HG03103 (cell line): Measurements from ENCODE around the gene UBE3D.
"Not testable (repeated sequence)": the region's sequence is repeated elsewhere in the genome, so short reads cannot be mapped to it uniquely, and the experiment has no call there.

Experiments used
- ATAC-seq: cut with Tn5 transposase; IDR thresholded peaks from one replicate; pipeline ENCODE4 v1.9.1; 2021; ENCODE audit warnings: low read depth; ENCODE audit not compliant: unreplicated experiment

The UBE3D gene

DNA sequence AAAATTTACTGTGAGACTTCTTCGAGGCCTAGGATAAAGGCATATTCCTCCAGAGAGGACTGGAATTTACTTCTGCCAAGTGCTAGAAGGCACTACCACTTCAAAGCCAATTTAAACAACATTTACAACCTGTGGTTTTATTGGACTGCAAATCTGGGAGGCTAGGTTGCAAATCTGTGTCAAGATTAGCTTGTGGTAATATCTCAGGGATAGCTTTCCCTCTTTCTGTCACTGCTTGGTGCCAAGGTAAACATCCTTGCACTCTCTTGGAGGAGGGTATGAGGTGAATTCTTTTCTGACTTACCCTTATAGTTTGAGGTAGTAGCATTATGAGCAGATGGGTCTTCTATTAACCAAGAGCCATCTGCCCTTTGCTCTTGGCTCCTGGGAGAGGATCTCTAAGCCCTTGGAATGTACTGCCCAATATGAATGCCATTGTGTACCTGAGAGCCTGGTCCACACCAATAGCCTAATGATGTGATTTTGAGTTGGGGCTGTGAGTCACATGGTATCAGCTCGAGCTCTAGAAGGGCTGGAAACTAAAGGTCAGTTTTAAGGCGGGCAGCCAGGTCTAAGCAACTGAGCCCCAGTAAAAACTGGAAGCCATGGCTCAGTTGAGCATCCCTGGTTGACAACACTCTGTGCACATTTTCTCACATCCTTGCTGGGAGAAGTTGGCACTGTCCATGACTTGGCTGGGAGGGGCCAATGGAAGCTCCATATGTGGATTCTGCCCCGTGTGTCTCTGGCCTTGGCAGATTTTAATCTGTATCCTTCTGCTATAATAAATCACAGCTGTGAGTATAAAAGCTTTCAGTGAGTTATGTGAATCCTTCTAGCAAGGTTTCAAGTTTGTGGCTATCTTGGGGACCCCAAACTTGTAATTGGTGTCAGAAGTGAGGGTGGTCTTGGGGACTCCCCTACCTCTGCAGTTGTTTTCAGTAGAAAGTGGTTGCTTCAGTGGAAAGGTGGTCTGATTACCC is 188.1 kb downstream of the UBE3D start:
- no peak for ATAC-seq

DNA sequence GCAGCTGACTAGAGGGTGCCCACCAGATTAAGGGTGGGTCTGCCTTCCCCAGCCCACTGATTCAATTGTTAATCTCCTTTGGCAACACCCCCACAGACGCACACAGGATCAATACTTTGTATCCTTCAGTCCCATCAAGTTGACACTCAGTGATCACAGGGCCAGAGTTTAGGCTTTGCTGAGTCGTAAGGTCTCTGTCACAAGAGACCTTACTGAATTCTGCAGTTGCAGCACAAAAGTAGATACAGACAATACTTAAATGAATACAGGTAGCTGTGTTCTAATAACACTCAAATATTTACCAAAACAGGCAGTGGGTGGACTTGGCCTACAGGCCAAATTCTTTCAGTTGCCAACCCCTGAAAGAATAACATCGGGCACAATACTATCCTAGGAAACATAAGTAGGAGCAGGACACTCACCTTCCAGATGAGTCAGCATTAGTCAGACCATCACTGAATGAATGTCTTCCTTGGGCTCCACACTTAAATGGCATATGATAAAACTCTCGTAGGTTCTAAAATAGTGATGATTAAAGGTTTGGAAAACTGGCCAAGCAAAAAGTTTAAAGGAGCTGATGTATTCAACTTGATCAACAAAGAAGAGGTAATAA is 190.0 kb downstream of the UBE3D start:
- ATAC-seq, result no peak

DNA sequence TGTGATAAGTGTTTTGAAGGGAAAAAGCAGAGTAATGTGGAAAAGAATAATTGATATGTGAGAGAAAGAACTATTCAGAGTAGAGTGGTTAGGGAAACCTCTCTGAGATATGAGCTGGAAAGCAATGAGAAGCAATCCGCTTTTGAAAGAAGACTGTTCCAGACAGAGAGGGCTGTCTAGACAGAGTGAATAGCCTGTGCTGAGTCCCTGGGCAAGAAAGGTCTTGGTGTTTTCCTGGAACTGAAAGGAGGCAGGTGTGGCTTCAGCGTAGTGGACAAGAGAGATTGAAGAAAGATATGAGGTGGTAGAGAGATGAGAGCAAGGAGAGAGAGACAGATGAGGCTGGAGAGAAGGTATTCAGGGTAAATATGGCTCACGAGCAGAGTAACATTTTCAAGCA is 190.8 kb downstream of the UBE3D start:
- no peak for ATAC-seq

DNA sequence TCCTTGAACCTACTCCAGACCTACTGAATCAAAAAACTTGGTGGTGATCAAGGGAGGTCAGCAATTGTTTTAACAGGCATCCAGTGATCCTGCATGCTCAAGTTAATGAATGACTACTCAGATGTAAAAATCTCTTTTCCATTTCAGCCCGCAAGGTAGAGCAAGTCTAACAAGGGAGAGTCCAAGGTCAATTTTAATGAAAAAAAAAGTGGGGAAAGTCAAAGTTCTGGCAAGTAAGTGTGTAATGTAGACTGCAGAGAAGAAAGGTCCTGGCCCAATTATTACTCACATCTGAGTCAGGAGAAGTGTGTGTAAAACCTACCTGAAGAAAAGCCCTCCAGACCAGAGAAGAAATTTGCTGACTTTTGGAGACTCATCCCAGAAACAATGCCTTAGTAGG is 193.5 kb downstream of the UBE3D start:
- ATAC-seq, result no peak

DNA sequence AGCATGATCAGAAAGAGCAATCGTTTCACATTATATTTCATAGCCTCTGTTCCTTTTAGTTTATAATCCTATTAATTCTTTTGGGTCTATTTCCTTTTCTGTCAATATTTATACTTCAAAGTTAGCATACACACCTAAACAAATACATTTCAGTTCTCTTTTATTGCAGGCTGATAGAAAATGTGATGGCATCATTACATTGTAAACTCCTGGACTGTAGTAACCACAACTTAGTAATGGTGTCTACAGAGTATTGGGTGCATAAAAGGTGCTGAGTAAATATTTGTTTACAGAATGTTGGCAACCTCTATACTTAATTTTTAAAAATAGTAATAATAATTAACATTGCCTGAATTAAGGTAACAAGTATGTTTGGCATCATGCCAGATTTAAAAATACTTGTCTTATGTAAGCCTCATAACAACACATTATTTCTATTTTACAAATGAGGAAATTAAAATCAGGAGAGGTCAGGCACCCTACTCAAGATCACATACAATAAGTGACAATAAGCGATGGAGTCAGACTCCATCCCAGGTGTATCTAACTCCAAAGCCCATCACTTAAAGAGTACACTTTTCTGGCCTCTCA is 195.0 kb downstream of the UBE3D start:
- no peak for ATAC-seq

DNA sequence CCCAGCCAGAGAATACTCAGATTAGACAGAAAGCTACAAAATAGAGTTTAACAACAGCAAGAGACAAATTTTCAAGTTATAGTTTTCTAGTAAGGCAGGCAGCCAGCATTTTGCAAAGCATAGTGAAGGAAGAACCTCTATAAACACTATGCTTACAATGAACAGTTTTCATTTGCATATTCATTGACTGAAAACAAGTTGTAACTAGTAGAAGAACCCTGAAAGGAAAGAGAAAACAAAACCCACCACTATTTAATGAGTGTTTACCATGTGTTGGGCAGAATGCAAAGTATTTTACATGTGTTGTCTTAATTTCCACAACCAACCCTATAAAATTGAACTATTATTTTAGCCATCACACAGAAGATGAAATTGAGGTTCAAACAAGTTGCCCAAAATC is 196.1 kb downstream of the UBE3D start:
- ATAC-seq, result no peak

DNA sequence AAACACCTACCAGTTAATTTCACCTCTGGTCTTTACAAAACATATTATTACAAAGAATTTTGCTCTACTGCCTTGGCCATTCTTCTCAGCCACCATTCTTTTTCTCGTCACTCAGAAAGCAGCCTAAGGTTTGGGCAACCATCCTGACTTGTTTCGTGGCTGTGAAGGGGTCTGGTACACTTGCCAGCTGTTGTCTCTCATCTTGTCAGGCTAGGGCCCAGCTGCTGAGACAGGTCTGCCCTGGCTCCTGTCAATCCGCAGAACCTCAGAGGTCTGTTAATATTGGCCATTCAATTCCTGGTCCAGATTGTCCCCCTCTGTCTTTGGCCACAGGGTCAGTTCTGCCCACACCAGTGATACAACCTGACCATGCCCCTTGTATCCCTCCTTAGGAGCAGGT is 197.7 kb downstream of the UBE3D start:
- no peak for ATAC-seq

DNA sequence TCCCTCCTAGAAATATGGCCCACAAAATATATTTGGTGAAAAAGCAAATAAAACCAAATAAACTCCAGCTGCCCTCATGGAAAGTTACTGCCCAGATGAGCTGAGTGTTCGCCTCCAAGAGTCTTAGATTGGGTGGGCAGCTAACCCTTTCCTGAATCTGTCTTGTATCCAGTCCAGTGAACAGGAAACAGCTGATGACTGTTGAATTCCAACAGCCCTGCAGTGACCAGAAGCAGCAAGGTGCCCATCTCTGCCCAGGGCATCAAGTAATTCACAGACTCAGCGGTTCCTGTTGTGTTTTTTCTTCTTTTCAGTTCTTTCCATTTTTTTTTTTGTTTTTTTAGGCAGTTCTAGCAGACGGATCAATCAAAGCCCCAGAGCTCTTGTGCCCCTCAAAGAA is 199.2 kb downstream of the UBE3D start:
- no peak for ATAC-seq

DNA sequence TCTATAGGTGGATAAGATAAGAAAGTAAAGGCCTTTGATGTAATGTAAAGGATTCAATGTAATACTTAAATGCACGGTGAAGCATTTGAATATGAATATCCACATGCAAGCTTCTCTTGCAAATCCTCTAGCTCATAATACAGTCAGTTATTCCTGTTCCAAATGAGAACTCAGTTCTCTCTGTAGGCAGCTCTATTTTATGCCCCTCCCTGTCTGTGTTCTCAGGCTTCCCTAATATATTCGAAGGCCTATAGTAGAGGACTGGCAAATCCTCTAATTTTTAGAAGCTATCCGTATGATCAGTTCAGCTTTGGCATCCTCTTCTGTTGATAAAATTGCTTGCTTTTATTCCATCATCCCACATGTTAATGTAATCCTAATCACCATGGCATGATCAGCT is 200.2 kb downstream of the UBE3D start:
- ATAC-seq, result no peak

DNA sequence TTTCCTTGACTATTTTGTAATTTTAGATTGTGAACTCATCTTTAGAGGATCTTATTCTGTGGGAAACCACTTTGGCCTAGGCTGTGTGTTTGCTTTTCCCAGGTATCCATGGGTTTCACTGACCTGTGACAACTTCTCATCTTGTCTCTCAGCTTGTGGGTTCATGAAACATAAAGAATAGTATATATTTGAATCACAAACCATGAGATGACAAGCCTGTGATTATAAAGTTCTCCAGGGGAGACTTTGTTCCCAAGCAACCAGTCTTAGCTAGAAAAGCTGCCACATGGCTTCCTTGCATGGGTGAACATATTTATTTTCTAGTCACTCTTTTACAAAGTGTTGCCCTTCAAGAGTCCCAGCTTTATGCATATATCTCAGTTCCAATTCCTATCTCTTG is 201.9 kb downstream of the UBE3D start:
- no peak for ATAC-seq

DNA sequence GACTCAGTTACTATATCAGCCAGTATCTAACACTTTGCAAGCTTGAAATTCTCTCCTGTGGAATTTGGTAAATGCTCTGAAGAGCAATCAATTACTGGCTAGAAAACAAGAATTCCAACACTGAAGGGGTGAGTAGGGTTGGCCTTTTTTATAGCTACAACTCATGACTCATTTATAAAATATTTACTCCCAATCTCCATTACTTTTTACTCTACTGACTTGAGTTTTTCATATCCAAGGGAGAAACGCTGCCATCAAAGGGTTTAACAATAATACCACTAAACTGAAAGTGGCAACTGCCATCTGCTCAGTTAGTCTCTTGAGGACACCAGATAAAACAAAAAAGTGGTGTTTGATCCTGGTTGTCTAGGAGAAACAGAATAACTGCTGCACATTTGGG is 203.1 kb downstream of the UBE3D start:
- no peak for ATAC-seq

DNA sequence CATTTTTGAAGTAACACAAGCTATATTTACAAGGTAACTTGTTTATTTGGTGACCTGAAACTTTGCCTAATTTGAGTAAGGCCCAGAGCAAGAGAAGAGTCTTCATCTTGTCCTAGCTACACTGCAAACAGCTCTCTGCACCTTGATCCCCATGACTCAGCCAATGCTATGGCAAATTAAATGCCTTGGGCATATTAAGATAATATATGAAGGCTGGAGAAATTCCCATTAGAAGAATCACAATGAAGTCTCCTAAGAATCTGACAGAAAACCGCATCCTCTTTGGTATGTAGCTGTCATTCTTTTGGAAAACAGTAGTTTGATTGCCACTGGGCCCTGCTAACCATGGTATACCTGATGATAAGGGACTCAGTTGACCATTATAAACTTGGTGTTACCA is 204.5 kb downstream of the UBE3D start:
- ATAC-seq, result no peak

DNA sequence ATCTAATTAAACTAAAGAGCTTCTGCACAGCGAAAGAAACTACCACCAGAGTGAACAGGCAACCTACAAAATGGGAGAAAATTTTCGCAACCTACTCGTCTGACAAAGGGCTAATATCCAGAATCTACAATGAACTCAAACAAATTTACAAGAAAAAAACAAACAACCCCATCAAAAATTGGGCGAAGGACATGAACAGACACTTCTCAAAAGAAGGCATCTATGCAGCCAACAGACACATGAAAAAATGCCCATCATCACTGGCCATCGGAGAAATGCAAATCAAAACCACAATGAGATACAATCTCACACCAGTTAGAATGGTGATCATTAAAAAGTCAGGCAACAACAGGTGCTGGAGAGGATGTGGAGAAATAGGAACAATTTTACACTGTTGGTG is 209.6 kb downstream of the UBE3D start:
- not testable (repeated sequence) for ATAC-seq

DNA sequence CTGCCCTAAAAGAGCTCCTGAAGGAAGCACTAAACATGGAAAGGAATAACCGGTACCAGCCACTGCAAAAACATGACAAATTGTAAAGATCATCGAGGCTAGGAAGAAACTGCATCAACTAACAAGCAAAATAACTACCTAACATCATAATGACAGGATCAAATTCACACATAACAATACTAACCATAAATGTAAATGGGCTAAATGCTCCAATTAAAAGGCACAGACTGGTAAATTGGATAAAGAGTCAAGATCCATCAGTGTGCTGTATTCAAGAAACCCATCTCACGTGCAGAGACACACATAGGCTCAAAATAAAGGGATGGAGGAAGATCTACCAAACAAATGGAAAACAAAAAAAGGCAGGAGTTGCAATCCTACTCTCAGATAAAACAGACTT is 212.7 kb downstream of the UBE3D start:
- not testable (repeated sequence) for ATAC-seq

DNA sequence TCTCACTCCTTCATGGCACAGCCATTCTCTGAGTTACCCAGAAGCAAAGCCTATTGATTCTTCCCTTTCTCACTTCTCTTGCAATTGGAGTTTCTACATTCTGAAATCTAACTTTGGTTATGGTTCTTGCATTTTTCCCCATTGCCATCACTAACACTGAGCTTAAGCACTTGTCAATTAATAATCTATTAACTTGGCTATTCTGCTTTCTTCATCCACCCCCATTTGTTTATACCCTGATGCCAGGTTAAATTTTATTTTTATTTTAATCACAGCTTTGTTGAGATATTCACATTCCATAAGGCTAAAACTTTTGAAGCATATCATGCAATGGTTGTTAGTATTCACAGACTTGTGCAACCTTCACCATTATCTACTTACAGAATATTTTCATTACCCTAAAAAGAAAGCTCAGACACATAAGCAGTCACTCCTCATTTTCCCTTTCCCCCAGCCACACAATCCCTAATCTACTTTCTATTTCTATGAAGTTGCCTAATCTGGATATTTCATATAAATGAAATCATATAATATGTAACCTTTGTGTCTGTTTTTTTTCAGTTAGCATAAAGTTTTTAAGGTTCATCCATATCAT is 222.3 kb downstream of the UBE3D start:
- no peak for ATAC-seq

DNA sequence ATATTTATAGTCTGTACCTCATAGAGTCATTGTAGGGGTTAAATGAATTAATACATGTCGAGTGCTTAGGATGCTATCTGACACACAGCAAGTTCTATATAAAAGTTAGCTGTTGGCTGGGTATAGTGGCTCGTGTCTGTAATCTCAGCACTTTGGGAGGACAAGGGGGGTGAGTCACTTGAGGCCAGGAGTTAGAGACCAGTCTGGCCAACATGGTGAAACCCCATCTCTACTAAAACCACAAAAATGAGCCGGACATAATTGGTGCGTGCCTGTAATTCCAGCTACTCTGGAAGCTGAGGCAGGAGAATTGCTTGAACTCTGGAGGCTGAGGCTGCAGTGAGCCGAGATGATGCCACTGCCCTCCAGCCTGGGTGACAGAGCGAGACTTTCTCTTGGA is 222.9 kb downstream of the UBE3D start:
- no peak for ATAC-seq
